GM12865 (cell line): ENCODE results near the gene KISS1R.

Experiments used
- DNase-seq: peaks from one replicate; pipeline ENCODE4 v3.0.0; 2010; ENCODE audit warnings: low read depth
- H3K4me3 ChIP-seq: 2 replicates; pipeline ENCODE4 v1.5.1; 2011; ENCODE audit warnings: mild to moderate bottlenecking, low read depth, low read length, control low read depth
- CTCF ChIP-seq: IDR thresholded peaks from 2 replicates; pipeline ENCODE4 v1.5.1; 2011; ENCODE audit warnings: low read length, control low read depth, low read depth, inconsistent platforms; ENCODE audit not compliant: insufficient read depth; ENCODE audit errors: missing control alignments

KISS1R gene

GRCh38 chr19:911197-912033 lies 5.7 kb upstream of the KISS1R start:
- H3K4me3 ChIP-seq = peak overlapping the region; percentile 43
- no peak for DNase-seq
- no peak for TF ChIP-seq CTCF

- peak; percentile 51 for DNase-seq
- peak overlapping the region; percentile 82 for H3K4me3 ChIP-seq
- TF ChIP-seq CTCF = no peak
Observed at GRCh38 chr19:912181-913079, 4.7 kb upstream of the KISS1R start.

DNA sequence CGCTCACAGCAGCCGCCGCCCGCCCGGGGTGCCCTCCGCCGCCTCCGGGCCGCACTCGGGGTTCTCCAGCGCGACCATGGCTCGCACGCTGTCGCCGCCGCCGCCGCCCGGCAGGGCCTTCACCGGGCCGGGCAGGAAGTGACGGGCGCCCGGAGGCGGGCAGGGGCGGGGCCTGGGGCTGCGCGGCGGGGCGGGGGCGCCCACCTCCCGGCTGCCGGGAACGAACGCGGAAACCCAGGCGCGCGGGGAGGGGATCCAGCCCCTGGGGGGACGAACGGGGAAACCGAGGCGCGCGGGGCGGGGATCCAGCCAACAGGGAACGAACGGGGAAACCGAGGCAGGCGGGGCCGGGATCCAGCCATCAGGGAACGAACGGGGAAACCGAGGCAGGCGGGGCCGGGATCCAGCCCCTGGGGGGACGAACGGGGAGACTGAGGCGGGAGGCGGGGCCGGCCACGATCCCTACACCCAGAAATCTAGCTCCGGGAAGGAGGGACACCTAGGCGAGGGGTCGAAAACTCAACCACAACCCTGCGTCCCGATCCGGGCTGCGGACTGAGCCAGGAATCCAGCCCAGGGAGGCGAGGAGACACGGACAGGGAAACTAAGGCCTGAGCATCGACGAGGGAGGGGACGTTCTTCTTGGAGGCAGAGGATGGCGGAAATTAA lies 3.9 kb upstream of the KISS1R start, which contains the start of gene R3HDM4:
Gene R3HDM4 (minus strand): TSS at position 140 of the 669 bp plus-strand sequence. CDS start 62 bp downstream, at position 78.
- peak; percentile 82 for DNase-seq
- H3K4me3 ChIP-seq = peak within 1 kb of the TSS; percentile 87
- TF ChIP-seq CTCF = no peak

DNA sequence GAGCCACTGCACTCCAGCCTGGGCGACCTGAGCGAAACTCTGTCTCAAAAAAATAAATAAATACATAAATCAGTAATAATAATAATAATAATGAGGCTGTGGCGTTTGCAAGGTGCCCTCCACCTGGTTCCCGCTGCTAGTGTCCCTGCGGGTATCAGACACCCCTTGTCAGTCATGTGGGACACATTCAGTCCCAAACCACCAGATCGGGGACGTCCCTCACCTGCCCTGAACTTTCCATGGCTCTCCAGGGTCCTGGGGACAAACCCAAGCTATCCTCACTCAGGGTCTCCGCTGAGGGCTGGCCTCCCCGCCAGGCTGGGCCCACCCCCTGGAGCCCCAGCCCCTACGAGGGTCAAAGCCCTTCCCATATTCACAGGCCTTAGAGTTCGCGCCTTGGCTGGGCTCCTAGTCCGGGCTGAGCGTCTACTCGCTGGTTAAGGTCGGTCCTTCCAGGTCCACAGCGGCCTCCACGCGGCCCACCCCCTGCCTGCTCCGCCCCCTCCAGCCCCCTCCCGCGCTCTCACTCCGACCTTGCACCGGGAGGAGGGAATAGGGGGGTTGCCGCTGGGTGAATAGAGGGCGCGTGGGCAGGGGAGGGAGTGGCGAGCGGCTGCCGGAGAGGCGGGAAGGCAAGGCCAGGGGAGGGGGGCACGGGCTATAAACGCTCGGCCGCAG lies 349 bp upstream of the KISS1R start:
- no peak for TF ChIP-seq CTCF
- DNase-seq = no peak
- H3K4me3 ChIP-seq = no peak overlapping the region

DNA sequence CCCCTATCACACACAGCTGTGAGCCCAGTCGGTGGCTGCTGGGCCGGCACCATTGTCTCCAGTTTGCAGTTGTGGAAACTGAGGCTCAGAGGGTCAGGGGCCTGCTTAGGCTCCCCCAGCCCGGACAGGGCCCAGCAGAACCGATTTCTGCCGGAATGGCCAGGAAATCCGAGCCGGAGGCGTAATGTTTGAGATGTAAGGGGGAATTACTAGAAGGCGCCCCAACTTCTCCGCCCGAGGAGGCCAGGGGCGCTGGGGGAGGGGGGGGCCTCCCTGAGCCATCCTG lies 962 bp downstream of the KISS1R start:
- no peak overlapping the region for H3K4me3 ChIP-seq
- no peak for DNase-seq
- TF ChIP-seq CTCF = no peak

DNA sequence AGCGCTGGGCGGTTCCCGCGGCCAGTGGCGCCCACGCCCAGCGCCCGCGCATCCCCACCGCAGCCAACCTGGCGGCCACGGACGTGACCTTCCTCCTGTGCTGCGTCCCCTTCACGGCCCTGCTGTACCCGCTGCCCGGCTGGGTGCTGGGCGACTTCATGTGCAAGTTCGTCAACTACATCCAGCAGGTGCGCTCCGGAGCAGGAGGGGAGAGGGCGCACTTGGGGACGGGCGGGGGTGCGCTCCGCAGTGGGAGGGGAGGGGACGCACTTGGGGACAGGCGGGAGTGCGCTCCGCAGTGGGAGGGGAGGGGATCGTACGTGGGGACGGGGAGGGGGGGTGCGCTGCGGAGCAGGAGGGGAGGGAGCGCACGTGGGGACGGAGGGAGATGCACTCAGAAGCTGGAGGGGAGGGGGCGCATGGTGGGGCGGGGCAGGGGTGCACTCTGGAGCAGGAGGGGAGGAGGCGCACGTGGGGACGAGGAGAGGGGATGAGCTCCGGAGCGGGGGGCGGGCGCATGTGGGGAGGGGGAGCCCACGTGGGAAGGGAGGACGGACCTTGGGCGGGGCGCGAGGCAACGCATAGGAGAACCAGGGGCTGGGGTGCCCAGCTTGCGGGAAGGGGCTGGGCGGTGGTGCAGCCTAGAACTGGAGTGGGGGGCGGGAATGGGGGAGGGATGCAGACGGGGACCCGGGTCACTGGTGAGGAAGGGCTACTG lies 1.5 kb downstream of the KISS1R start:
- H3K4me3 ChIP-seq = peak overlapping the region; percentile 53
- no peak for TF ChIP-seq CTCF
- DNase-seq = no peak
